GM12873 (cell line): ENCODE results near the gene PDIA2.

Source experiments
- TF ChIP-seq, protein P1 (sequence below): IDR thresholded peaks from 2 replicates; pipeline ENCODE4 v1.5.1; 2012; ENCODE audit warnings: low read depth, mild to moderate bottlenecking, moderate library complexity, low read length, control low read depth; ENCODE audit not compliant: insufficient read depth; ENCODE audit errors: missing control alignments

The PDIA2 gene

DNA sequence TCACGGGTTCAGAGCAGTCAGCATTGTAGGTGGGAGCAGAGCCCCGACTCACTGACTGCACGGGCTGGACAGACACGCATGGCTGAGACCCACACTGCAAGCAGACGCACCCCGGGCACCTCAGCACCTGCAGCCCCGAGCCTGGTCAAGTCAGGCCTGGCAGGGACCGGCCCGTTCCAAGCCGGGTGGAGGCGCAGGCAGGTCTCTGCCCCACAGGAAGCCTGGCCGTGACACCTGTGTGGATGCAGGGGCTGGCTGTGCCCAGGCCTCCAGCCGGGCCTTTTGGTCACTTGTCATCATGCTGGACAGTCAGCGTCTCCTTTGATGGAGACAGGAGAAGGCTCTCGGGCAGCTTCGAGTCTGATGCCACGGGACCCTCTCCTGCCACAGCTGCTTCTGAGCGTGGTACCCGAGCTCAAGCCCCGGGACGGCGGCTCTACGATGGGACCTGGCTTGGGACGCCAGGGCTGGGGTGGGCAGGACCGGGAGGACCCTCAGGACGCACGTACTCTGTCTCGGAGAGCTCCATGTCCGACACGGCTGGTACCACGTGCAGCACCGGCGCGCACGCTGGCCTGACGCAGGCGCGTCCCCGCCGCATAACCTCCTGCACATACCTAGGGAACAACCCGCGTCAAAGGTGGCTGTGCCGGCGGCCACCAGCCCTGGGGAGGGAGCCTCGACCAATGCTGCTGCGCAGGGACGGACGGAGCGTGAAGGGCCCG, 7.9 kb downstream of the PDIA2 start:
- TF ChIP-seq, protein P1, sequence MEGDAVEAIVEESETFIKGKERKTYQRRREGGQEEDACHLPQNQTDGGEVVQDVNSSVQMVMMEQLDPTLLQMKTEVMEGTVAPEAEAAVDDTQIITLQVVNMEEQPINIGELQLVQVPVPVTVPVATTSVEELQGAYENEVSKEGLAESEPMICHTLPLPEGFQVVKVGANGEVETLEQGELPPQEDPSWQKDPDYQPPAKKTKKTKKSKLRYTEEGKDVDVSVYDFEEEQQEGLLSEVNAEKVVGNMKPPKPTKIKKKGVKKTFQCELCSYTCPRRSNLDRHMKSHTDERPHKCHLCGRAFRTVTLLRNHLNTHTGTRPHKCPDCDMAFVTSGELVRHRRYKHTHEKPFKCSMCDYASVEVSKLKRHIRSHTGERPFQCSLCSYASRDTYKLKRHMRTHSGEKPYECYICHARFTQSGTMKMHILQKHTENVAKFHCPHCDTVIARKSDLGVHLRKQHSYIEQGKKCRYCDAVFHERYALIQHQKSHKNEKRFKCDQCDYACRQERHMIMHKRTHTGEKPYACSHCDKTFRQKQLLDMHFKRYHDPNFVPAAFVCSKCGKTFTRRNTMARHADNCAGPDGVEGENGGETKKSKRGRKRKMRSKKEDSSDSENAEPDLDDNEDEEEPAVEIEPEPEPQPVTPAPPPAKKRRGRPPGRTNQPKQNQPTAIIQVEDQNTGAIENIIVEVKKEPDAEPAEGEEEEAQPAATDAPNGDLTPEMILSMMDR: no peak

DNA sequence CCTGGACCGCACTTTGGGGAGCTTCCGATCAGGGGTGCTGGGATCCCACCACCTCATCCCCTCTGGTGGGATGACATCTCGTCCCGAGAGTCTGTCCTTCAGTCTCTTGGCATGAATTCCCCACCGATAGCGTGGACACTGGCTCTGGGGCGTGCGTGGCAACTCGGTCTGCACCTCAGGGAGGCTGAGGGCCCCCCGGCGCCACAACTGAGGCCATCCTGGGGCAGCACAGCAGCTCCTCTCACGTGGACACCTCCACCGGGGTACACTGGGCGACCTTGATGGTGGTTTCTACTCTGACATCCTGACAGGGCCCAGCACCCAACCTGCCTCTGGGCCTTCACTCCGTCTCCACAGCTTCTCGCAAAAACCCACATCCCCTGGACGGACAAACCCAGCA, 8.6 kb downstream of the PDIA2 start:
- TF ChIP-seq, protein P1: no peak

DNA sequence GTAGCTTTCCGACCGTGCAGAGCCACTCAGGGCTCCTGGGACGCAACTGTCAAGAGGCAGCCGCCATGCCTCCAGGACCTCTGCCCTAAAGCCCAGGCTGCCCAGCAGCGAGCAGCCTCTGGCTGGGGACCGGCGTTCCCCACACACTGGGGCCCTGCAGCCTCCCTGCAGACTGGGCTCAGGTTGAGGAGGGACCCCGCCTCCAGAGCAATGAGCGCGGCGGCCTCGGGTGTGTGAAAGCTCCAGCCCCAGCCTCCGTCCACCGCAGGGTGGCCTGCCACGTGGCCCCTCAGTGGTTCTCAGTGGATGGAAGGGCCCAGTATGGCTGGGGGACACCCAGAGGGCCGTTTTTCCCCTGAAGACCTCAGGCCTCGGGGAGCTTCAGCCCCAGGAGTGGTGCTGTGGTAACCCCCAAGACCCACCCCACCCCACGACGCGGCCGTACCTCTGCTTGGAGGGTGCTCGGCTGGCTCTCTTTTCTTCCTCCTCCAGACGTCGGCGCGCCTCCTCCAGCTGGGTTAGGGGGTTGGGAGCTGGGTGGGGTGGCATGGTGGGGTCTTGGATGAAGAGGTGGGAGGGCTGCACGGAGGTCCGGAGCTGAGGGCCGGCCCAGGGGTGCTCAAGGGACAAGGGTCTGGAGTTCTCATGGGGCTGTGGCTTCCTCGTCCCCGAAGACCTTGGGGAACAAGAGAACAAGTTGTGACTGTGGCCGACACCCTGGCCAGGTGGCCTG, 10.2 kb downstream of the PDIA2 start:
- TF ChIP-seq, protein P1: no peak

DNA sequence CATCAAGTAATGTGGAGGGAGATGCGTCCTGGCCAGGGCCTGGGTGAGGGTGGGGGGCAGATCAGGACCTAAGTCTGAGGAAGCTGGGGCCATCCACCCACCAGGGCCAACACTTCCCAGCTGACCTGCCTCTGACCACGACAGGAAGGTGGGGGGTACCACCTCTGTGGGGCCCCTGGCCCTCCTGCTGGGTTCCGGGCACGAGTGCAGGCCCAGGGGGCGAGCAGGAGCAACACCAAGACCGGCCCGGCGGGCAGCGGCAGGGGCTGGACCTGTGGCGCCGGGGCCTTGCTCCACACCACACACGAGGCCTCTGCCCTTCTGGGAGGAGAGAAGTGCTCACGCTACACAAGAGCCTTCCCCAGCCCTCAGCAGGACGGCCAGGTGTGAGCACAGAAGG, 13.3 kb downstream of the PDIA2 start:
- TF ChIP-seq, protein P1: no peak

DNA sequence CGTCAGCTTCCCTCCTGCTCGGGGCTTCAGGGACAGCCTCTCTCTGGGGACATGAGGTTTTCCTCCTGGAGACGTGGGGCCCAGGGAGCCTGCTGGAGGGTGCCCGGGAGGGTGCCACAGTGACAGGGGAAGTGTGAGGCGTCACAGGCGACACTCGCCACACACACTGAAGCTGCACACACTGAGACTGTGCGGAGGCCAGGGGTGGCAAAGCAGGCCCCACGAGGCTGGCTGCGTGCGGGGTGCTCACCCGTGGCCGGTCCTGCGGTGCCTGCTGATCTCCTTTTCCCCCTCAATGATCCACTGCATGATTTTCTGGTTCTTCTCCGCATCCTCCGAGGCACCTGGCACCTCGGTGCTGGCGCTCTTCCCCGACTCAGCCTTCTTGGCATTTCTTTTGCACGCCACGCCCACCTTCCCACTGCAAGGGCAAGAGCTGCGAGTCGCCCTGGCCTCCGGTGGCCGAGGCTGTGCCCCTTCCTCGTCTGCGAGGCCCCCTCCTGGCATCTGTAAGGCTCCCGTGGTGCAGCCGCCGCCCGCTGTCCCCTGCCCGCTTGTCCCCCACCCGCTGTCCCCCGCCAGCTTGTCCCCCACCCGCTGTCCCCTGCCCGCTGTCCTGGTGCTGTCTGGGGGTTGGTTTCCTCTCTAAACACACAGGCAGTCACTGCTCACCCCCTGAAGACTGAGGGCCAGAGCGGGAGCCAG, 14.0 kb downstream of the PDIA2 start:
- TF ChIP-seq, protein P1: no peak

DNA sequence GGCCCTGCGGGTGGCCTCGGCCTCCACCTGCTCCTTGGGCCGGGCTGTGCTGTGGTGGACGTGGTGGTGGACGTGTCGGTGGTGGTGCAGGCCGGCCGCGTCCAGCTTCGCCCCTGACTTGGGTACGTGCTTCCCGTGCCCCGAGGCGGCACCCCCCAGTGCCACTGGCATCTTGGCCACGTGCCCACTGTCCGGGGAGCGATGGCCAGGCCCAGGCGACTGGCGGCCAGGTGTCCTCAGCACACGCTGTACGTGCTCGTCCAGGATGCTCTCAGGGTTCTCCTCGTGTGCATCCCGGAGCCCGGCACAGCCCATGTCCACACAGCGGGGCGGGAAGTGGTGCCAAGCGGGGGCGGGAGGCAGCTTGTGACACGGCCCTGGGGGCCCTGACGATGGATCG, 14.9 kb downstream of the PDIA2 start:
- TF ChIP-seq, protein P1: no peak

DNA sequence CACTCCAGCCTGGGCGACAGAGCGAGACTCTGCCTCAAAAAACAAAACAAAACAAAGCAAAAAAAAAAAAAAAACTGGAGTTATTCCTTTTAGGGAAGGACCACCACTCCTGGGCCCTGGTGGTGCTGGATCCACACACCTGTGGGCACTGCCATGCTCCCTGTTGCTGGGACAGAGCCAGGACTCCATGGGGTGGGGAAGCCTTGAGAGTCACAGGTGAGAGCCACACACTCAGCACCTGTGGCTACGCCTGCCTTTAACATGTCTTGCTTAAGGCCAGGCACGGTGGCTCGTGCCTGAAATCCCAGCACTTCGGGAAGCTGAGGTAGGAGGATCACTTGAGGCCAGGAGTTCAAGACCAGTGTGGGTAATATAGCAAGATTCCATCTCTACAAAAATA, 18.3 kb downstream of the PDIA2 start:
- TF ChIP-seq, protein P1: no peak
